ENCODE measurements around the gene JUND. TPM values are rescaled to one million over a fixed set of nuclear protein-coding genes. Genes with fewer than 3 reads are reported as not detected.

Gene JUND
- polyA plus RNA-seq, 3 donors: 22.5 to 1,792 (median 86.9) TPM

GRCh38 chr19:18307271-18307681 is 25.9 kb upstream of the JUND start:
- Histone ChIP-seq H3K4me1 (ENCODE audit: control insufficient read depth in 1 of 2, insufficient read depth in 2 of 2, low read length in 2 of 2) (peaks cover 34 to 38% of the 10 kb centered on the region in 2 donors), H3K4me2 (replicated peaks; ENCODE audit: extremely low read depth, low read length, poor library complexity, severe bottlenecking) (no peak overlapping the region), H2AFZ (ENCODE audit: insufficient read depth, low read depth, low read length, poor library complexity, severe bottlenecking) (no peak overlapping the region), H3K4me3 (replicated peaks in 1 of 3; ENCODE audit: low read depth in 2 of 3, low read length in 3 of 3) (no peak overlapping the region), H3K9ac (ENCODE audit: insufficient read depth, low read length, poor library complexity, severe bottlenecking) (no peak overlapping the region), H3K9me3 (replicated peaks in 1 of 2; ENCODE audit: control insufficient read depth in 1 of 2, insufficient read depth in 1 of 2, low read length in 2 of 2) (no peaks in the 10 kb centered on the region), H3K79me2 (ENCODE audit: insufficient read depth, low read length) (peaks cover 6% of the 10 kb centered on the region), H3K27ac (ENCODE audit: low read depth in 1 of 2, low read length in 2 of 2) (no peak overlapping the region), H3K36me3 (replicated peaks in 1 of 2; ENCODE audit: control insufficient read depth in 1 of 2, insufficient read depth in 2 of 2, low read length in 2 of 2) (peaks cover 39 to 61% of the 10 kb centered on the region in 2 donors), H4K20me1 (ENCODE audit: insufficient read depth, low read length) (no peaks in the 10 kb centered on the region), H3K27me3 (ENCODE audit: control insufficient read depth in 2 of 2, insufficient read depth in 2 of 2, low read length in 2 of 2) (no peaks in the 10 kb centered on the region)
- Mint-ChIP-seq H3K4me1 (peaks cover 28% of the 10 kb centered on the region), H3K4me3 (no peak overlapping the region), H3K27ac (peak overlapping the region in 2 of 7 donors; percentile 6 to 82), H3K36me3 (peaks cover 31 to 45% of the 10 kb centered on the region in 2 donors), H3K27me3 (ENCODE audit: low read depth in 3 of 3) (no peaks in the 10 kb centered on the region), H3K9me3 (peaks cover 0 to 3% (median 0%) of the 10 kb centered on the region in 7 donors)
- intact Hi-C loops (cut with micrococcal nuclease): loop anchor here in 1 of 2 donors (2.0 kb wide), 1 partner anchor 14 kb away; no protein-coding TSS in a partner anchor
- WGBS (ENCODE audit: insufficient coverage): 91% methylated on average over 13 of the region's 19 CpGs
- no peak for TF ChIP-seq CTCF (IDR thresholded peaks at IDR 0.05)
- no peak for DNase-seq

GRCh38 chr19:18306888-18307260 is 25.5 kb upstream of the JUND start:
- H3K9ac ChIP-seq (ENCODE audit: insufficient read depth, low read length, poor library complexity, severe bottlenecking): no peak overlapping the region

More at GRCh38 chr19:18306888-18307260, 25.5 kb upstream of the JUND start:
- WGBS (ENCODE audit: insufficient coverage): 94% methylated on average over 13 of the region's 14 CpGs
- H3K4me3 Mint-ChIP-seq: no peak overlapping the region
- H3K79me2 ChIP-seq (ENCODE audit: insufficient read depth, low read length): peaks cover 2% of the 10 kb centered on the region
- H3K4me1 Mint-ChIP-seq: peaks cover 28% of the 10 kb centered on the region
- H2AFZ ChIP-seq (ENCODE audit: insufficient read depth, low read depth, low read length, poor library complexity, severe bottlenecking): no peak overlapping the region
- no peaks in the 10 kb centered on the region for H3K27me3 Mint-ChIP-seq (ENCODE audit: low read depth in 3 of 3)
- peaks cover 0 to 3% (median 0%) of the 10 kb centered on the region in 7 donors for H3K9me3 Mint-ChIP-seq
- H3K27me3 ChIP-seq (ENCODE audit: control insufficient read depth in 2 of 2, insufficient read depth in 2 of 2, low read length in 2 of 2): no peaks in the 10 kb centered on the region
- H3K9me3 ChIP-seq (replicated peaks in 1 of 2; ENCODE audit: control insufficient read depth in 1 of 2, insufficient read depth in 1 of 2, low read length in 2 of 2): no peaks in the 10 kb centered on the region
- no peak overlapping the region for H3K4me2 ChIP-seq (replicated peaks; ENCODE audit: extremely low read depth, low read length, poor library complexity, severe bottlenecking)
- H3K36me3 ChIP-seq (replicated peaks in 1 of 2; ENCODE audit: control insufficient read depth in 1 of 2, insufficient read depth in 2 of 2, low read length in 2 of 2): peaks cover 35 to 57% of the 10 kb centered on the region in 2 donors
- peaks cover 37 to 42% of the 10 kb centered on the region in 2 donors for H3K4me1 ChIP-seq (ENCODE audit: control insufficient read depth in 1 of 2, insufficient read depth in 2 of 2, low read length in 2 of 2)
- no peak for TF ChIP-seq CTCF (IDR thresholded peaks at IDR 0.05)
- DNase-seq: no peak
- intact Hi-C loops (cut with micrococcal nuclease): loop anchor here in 1 of 2 donors (2.0 kb wide), 1 partner anchor 14 kb away; no protein-coding TSS in a partner anchor
- no peaks in the 10 kb centered on the region for H4K20me1 ChIP-seq (ENCODE audit: insufficient read depth, low read length)
- H3K36me3 Mint-ChIP-seq: peaks cover 31 to 42% of the 10 kb centered on the region in 2 donors
- peak overlapping the region in 1 of 2 donors; percentile 45 for H3K27ac ChIP-seq (ENCODE audit: low read depth in 1 of 2, low read length in 2 of 2)
- peak overlapping the region in 3 of 7 donors; percentile 6 to 76 (median 7) for H3K27ac Mint-ChIP-seq
- no peak overlapping the region for H3K4me3 ChIP-seq (replicated peaks in 1 of 3; ENCODE audit: low read depth in 2 of 3, low read length in 3 of 3)
